AG08395 (cell line): Measurements from ENCODE around the gene FAIM2.

Source experiments
- DNase-seq: peaks from one replicate; pipeline ENCODE4 v3.0.0; 2012; ENCODE audit warnings: mixed read lengths, low spot score

Gene FAIM2

DNA sequence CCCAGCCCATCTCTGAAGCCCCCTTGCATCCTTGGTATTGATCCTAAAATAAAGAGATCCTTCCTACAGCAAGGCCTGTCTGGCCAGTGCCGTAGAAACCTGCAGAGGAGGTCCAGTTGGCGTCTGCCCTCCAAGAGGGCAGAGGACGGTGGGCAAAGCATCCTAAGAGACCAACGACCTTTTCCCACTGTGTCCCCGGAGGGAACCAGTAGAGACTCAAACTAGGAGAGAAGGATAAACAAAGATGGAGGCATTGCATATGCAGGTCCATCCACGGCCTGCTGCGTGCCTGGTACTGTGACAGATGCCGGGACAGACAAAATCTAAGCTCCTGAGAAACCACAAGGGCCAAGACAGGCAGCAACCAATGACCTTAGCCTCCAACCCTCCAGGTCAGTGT, 79.3 kb downstream of the FAIM2 start:
- no peak for DNase-seq

DNA sequence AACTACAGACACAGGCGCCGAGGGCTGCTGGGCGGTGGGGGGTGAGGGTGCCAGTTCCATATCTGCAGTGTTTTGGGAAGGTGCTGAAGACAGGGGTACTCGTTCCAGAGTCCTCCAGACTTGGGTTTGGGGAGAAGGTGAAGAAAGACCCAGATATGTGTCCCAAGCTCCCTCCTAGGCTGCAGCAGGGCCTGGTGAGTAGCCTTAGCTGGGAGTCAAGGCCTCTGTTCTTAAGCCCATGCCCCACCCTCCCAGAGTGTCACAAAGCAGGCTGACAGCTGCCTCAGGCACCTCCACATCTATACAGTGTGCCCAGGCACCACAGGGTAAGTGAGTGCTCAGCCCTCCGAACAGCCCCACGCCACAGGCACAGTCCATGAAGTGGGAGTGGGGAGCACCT, 79.7 kb downstream of the FAIM2 start:
- DNase-seq, result no peak

DNA sequence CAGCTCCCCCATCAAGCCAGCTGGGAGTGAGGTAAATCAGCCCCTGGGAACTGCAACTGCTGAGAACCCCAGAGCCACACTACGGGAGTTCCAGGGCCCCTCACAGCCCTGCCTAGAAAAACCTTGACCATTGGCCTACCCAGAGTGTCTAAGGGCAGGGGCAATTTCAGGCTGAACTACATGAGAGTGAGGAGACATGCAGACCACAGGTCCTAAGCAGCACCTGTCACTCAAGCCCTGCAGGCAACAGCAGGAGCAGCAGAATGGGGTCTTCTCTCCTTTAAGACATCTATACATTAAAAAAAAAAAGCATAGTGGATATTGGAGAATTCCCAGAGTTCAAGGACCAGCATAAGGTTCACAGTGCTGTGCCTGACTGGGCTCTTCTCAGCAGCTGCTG, 80.3 kb downstream of the FAIM2 start:
- DNase-seq, result no peak

DNA sequence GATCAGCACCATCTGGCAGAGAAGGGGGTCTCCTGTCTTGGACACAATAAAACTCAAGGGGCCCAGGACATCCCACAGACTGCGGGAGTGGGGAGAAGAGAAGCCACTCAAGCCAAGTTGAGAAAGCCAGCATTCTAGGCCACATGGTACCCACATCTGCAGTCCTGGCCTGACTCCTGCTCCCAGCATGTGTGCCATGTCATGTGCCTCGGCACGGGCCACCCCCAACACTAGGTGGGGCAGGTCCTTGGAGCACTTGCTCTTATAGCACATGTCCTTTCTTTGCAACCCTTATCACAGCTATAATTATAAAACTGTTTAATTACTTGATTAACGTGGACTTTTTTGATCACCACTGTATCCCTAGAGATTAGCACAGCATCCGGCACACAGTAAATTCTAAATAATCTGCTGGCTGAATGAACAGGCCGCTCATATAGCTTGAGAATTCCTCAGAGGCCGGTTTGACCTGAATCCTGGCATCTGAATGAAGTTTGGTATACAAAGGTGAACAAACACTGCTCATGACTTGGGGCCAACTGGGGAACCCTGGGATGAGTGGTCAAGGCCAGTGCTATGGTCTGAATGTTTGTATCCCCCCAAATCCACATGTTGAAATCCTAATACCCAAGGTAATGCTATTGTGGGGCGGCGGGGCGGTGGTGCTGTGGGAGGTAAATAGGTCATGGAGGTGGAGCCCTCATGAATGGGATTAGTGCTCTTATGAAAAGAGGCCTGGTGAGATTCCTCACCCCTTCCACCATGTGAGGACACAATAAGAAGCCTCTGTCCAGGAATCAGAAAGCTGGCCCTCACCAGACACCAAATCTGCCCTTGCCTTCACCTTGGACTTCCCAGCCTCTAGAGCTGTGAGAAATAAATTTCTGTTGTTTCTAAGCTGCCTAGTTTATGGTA, 82.1 kb downstream of the FAIM2 start:
- no peak for DNase-seq

DNA sequence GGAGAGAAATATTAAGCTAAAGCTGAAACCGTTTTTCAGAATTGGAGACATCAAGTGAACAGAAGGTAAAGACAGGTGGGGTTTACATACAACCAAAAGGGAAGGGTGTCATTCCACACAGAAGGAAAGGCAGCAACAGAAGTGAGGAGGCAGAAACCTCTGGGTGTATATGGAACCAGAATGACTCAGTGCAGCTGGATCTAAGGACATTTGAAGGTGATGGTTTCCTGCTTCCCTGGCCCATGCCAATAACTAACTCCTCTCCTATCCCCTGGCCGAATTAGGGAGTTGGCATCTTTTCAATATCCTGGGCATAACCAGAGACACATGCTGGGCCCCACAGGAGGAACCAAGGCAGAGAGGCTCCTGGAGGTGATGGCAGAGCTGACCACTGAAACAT, 83.9 kb downstream of the FAIM2 start:
- no peak for DNase-seq

DNA sequence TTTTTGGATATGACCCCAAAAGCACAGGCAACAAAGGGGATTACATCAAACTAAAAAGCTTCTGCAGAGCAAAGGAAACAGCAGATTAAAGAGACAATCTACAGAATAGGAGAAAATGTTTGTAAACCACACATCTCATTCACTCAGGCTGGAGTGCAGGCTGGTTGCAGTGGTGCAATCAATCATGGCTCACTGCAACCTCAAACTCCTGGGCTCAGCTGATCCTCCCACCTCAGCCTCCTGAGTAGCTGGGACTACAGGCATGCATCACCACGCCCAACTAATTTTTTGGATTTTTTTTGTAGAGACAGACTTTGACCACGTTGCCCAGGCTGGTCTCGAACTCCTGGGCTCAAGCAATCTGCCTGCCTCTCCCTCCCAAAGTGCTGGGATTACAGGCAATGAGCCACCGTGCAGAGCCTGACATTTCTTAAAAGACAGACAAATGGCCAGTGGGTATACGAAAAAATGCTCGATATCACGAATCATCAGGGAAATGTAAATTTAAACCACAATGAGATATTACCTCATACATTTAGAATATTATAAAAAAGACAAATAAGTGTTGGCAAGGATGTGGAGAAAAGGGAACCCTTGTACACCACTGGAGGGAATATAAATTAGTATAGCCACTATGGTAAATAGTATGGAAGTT, 85.3 kb downstream of the FAIM2 start:
- no peak for DNase-seq
